Measurements from ENCODE around the gene TCF4.

TCF4 gene

DNA sequence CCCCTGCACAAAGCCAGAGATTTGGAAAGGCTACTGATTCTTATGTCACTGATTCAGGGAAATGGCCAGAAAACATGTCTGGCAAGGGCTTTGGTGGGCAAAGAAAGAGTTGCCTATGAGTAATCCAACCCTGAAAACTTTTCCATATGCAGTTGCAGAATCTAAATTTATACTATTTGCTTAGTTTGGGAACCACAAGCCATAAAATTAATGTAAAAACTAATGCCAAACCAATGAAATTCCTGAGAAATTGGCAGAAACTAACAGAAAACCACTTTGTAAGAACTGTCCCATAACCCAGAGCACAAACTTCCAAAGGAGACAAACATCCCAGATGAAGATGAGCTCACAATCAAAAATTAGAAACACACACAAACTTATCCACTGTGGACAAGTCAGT is 48.8 kb downstream of the TCF4 start:
- no peak for ATAC-seq
- Mint-ChIP-seq H3K36me3 (no peaks in the 10 kb centered on the region), H3K27me3 (no peaks in the 10 kb centered on the region), H3K4me3 (no peak overlapping the region), H3K4me1 (peaks cover 6% of the 10 kb centered on the region), H3K27ac (no peak overlapping the region), H3K9me3 (no peaks in the 10 kb centered on the region)

DNA sequence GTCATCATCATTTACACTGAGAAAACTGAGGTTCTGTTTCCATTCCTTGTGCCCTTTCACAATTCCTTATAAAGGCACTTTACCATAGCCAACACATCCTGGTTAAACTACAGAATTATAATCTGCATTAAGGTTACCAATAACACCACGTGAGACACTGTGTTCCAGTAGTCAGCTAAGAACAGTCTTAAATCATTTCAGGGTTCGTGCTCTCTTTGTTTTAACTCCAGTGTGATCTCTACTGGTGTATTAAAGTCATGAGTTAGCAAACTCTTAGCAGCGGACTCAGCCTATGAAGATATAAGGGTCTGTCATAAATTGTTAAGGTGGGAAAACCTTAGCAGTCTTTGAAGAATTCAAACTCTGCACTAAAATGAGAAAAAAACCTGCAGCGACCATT is 53.0 kb downstream of the TCF4 start:
- Mint-ChIP-seq H3K9me3 (no peaks in the 10 kb centered on the region), H3K27ac (no peak overlapping the region), H3K27me3 (no peaks in the 10 kb centered on the region), H3K4me1 (peaks cover 8% of the 10 kb centered on the region), H3K4me3 (no peak overlapping the region), H3K36me3 (peaks cover 4% of the 10 kb centered on the region)
- ATAC-seq, result no peak

DNA sequence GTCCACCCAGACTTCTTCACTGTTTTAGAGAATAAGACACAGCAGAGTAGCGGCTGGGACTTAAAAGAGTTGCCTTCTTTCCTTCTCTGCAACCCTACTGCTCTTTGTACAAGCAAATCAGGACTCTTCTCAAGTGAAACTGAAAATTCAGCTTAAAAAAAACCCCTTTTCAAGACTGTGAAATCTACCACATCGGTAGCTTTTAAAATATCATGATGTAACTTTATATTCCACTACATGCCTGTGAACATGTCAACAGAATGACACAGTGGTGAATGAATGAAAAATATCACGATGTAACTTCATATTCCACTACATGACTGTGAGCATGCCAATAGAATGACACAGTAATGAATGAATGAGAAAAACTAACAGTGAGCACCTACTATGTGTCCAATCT is 53.4 kb downstream of the TCF4 start:
- peaks cover 5% of the 10 kb centered on the region for H3K36me3 Mint-ChIP-seq
- H3K27ac Mint-ChIP-seq, result no peak overlapping the region
- H3K4me1 Mint-ChIP-seq, result peaks cover 8% of the 10 kb centered on the region
- no peaks in the 10 kb centered on the region for H3K9me3 Mint-ChIP-seq
- no peak overlapping the region for H3K4me3 Mint-ChIP-seq
- H3K27me3 Mint-ChIP-seq, result no peaks in the 10 kb centered on the region
- ATAC-seq, result no peak

DNA sequence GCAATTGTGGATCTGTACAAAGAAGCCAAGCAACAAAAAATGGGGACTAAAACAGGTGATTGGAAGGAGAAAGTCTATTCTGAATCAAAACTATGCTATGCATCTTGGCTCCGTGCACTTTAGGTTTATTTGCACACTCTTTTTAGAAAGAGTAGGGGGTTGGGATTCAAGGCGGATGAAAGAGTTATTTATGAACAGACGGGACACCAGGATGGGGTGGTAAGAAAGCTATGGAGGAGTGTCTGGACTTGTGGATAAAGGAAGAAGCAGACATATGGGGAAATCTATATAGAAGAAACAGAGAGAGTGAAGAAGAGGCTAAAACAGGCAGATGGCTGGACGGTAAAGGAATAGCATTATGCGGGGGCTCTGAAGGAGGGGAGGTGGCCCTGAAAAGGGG is 57.8 kb downstream of the TCF4 start:
- Mint-ChIP-seq H3K36me3 (peaks cover 5% of the 10 kb centered on the region), H3K27ac (no peak overlapping the region), H3K4me1 (peaks cover 8% of the 10 kb centered on the region), H3K9me3 (no peaks in the 10 kb centered on the region), H3K4me3 (no peak overlapping the region), H3K27me3 (no peaks in the 10 kb centered on the region)
- ATAC-seq, result no peak

DNA sequence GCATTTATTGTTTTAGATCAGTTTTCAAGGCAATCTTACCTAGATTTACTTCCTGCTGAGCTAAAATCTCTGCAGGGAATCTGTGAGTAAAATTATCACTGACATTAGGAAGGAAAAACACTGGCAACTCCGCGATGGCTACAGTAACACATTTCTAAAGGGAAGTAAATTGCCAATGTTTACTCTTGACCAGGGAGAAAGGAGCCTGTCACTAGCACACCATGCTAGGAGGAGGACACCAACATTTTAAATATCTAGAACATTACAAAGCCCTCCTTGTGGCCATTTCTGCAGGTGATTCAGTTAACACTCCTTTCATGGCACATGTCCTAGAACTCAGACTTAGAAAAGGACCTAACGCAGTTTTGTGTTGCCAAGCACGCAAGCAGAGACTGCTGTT is 58.4 kb downstream of the TCF4 start:
- no peak overlapping the region for H3K4me3 Mint-ChIP-seq
- H3K9me3 Mint-ChIP-seq, result no peaks in the 10 kb centered on the region
- no peaks in the 10 kb centered on the region for H3K27me3 Mint-ChIP-seq
- peaks cover 5% of the 10 kb centered on the region for H3K36me3 Mint-ChIP-seq
- H3K27ac Mint-ChIP-seq, result no peak overlapping the region
- H3K4me1 Mint-ChIP-seq, result peaks cover 5% of the 10 kb centered on the region
- ATAC-seq, result no peak

DNA sequence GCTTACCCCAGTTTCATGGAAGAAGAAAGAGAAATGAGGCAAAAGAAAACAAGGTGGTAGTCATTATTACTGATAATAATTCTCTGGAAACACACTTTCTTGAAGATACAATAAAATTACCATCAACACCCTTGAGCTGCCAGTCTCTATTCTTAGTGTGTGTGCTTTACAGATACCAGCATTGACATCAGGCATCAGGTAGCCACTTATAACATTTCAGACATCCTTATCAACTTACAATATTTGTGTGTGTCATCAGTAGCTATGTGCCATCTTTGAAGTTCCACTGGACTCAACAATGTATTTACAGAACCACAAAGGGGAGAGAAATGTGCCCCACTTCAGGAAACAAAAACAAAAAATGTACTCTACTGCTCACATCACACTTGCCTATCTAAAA is 62.1 kb downstream of the TCF4 start:
- H3K27me3 Mint-ChIP-seq, result no peaks in the 10 kb centered on the region
- no peak for ATAC-seq

DNA sequence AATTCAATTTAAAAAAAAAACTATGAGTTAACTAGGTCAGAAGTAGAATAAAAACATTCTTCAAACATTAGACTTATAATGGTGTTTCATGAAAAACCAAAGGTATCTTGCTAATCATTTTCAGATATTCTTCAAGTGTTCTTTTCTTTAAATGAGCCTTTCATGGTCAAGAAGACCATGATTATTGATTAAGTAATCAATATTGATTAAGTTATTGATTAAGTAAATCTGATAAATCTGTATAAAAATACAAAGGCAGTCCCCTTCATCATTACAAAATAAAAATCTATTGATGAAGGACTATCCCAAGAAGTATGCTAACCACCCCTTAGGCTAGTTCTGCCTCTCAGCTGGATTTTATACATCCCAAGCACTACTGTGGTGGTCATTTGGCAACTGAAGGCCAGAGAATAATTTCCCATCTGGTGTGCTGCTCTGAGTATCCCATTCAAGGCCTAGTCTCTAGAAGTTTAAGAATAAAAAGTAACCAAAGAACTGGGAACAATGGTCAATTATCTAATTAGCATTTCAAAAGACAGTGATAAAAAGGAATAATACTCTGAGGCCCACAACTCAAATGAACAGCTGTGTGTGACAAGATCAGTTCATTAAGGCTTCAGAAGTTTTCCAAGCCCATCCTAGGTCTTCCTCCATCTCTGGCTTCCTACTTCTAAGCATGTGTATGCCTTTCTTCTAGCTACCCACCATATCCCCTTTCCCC is 63.5 kb downstream of the TCF4 start:
- Mint-ChIP-seq H3K27me3 (no peaks in the 10 kb centered on the region), H3K27ac (peak overlapping the region; percentile 60), H3K4me3 (no peak overlapping the region), H3K36me3 (no peaks in the 10 kb centered on the region), H3K9me3 (no peaks in the 10 kb centered on the region), H3K4me1 (no peaks in the 10 kb centered on the region)
- ATAC-seq, result no peak

More for the DNA sequence above, 62.1 kb downstream of the TCF4 start:
- Mint-ChIP-seq H3K27ac (no peak overlapping the region), H3K4me1 (no peaks in the 10 kb centered on the region), H3K4me3 (no peak overlapping the region), H3K36me3 (peaks cover 5% of the 10 kb centered on the region), H3K9me3 (no peaks in the 10 kb centered on the region)

DNA sequence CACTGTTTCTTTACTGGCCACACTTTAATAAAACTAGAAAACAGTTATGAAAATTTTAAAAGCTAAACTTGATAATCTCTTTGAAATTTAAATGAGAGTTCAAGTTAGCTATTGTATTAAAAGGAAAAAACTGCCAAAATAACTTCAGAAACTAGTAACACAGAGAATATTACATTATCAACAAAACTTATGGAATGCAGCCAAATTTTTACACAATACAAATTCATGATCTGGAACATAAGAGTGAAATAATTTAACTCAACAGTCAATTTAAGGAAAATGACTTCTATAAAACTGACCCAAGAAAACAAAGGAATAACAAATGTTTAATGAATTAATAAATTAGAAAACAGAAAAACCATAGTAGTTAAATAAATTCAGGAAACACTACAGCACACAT is 65.0 kb downstream of the TCF4 start:
- no peaks in the 10 kb centered on the region for H3K4me1 Mint-ChIP-seq
- no peaks in the 10 kb centered on the region for H3K9me3 Mint-ChIP-seq
- no peaks in the 10 kb centered on the region for H3K27me3 Mint-ChIP-seq
- no peaks in the 10 kb centered on the region for H3K36me3 Mint-ChIP-seq
- no peak overlapping the region for H3K4me3 Mint-ChIP-seq
- no peak overlapping the region for H3K27ac Mint-ChIP-seq
- no peak for ATAC-seq

DNA sequence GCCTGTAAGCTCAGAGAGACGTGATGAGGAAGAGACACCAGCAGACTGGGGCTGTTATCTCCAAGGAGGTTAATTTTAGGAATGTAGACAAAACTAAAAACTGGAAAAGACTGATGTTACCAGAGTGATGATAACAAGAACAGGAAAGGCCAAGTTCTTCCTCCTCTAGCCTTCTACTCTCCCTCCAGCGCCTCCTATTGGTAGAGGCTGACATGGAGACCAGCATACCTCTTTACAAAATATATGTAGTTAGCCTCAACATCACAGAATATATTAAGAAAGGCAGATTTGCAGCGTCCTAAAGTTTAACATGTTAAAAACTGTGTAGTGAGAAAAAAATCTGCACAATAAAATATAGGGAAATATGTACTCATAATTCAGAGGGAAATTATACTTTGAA is 66.0 kb downstream of the TCF4 start:
- H3K27me3 Mint-ChIP-seq, result no peaks in the 10 kb centered on the region
- H3K9me3 Mint-ChIP-seq, result no peaks in the 10 kb centered on the region
- no peak overlapping the region for H3K4me3 Mint-ChIP-seq
- no peak for ATAC-seq
- no peaks in the 10 kb centered on the region for H3K36me3 Mint-ChIP-seq
- H3K27ac Mint-ChIP-seq, result no peak overlapping the region
- no peaks in the 10 kb centered on the region for H3K4me1 Mint-ChIP-seq

DNA sequence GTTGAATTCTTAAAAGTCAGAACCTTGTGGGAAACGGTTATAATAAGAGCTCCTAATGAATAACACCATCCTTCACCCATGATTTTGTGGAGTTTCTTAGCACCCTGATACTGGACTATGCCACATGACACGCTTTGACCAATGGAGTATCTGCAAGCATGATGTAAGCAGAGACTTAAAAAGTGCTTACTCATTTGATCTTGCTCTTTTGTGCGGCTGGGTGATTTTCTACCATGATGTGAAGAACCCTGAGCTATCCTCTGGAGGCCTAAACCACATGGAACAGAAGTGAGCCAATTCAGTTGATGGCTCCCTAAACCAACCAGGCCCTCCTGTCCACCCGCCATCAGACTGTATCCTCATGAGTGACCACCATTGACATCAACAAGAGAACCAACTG is 70.9 kb downstream of the TCF4 start:
- no peaks in the 10 kb centered on the region for H3K9me3 Mint-ChIP-seq
- H3K4me3 Mint-ChIP-seq, result no peak overlapping the region
- no peaks in the 10 kb centered on the region for H3K27me3 Mint-ChIP-seq
- H3K36me3 Mint-ChIP-seq, result no peaks in the 10 kb centered on the region
- peaks cover 6% of the 10 kb centered on the region for H3K4me1 Mint-ChIP-seq
- H3K27ac Mint-ChIP-seq, result no peak overlapping the region
- no peak for ATAC-seq

DNA sequence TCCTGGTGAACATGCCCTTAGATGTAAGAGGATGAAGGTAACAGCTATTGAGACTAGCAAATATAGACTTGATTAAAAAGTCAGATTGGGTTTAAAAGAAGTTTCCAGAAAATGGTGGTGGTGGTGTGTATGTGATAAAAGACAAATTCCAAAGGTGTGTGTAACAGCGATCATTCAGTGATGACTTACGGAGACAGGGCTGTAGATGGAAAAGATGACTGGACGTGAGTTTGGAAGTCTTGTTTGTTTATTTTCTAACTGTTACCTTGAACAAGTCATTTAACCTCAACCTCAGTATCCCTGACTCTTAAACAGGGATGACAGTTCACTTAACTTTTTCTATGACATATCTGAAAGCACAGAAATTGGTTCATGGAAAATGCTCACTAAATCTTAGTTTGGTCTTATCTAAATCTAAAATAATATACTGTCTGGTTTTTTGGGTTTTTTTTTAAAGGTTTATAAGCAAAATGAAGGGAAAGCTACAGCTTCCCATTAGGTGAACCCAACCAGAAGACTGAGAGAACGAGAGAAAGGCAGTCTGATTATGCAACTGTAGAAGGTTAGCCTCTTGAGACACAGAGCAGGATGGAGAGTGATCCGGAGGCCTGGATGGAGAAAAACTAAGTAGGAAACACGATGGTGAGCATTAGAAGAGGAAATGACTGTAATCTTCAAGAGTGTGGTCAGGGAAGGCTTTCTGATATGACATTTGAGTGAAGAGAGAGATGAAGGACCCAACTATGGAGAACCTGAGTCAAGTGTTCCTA is 71.9 kb downstream of the TCF4 start:
- Mint-ChIP-seq H3K36me3 (no peaks in the 10 kb centered on the region), H3K9me3 (no peaks in the 10 kb centered on the region), H3K27me3 (no peaks in the 10 kb centered on the region), H3K4me1 (peaks cover 6% of the 10 kb centered on the region), H3K4me3 (no peak overlapping the region), H3K27ac (no peak overlapping the region)
- no peak for ATAC-seq

DNA sequence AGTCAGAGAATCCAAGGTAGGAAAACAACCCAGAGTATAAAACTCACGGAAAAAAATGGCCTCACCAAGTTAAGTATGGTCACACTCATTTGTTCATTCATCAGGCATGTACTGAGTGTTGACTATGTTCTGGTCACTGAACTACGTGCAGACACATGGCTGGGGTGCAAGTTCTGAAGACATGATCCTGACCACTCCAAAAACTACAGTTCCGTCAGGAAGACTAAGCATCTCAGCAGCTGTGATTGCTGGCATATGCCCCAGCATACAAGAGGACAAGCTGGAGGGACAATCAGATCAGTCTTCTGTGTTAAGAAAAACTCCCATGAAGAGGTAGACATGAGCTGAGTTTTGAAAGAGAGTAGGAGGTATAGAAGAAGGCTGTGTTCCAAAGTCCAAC is 72.8 kb downstream of the TCF4 start:
- ATAC-seq, result no peak
- Mint-ChIP-seq H3K27me3 (no peaks in the 10 kb centered on the region), H3K36me3 (no peaks in the 10 kb centered on the region), H3K4me1 (peaks cover 15% of the 10 kb centered on the region), H3K9me3 (no peaks in the 10 kb centered on the region), H3K27ac (no peak overlapping the region), H3K4me3 (no peak overlapping the region)

DNA sequence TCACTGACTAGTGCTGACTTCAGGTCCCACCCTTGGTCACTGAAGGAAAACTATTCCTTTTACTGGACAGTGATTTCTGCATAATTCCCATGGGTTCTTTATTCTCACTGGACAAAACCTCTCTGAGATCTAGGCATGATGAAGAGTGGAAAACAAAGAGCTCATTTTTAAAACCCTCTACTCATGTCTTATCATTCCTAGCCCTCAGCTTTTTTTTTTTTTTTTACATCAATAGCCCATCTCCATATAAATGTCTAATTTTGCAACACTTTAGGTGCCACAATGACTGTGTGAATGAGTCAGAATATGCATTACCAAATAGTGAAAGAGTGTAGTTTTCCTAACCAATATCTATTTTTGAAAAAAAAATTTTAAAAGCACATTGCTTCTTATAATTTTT is 74.8 kb downstream of the TCF4 start:
- Mint-ChIP-seq H3K27ac (no peak overlapping the region), H3K27me3 (no peaks in the 10 kb centered on the region)
- ATAC-seq, result no peak

DNA sequence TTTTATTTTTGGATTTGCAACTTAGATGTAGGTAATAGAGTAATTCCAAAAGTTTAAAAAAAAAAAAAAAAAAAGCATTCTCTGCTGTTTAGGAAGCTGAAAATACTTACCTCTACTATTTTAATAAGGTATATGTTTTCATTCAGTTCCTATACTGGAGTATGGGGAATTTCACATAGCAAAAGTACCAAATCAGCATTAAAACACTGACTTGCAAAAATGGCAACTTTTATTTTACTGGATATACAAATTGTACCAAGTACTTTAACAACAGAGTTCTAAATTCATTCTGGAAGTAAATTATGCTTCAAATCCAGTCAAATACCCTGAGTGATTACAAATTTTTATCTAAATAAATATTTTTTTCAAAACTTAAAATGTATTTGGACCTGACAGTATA is 76.7 kb downstream of the TCF4 start:
- ATAC-seq, result no peak
- no peaks in the 10 kb centered on the region for H3K27me3 Mint-ChIP-seq
- H3K27ac Mint-ChIP-seq, result peak overlapping the region; percentile 96
- H3K4me1 Mint-ChIP-seq, result peaks cover 31% of the 10 kb centered on the region
- no peaks in the 10 kb centered on the region for H3K36me3 Mint-ChIP-seq
- H3K4me3 Mint-ChIP-seq, result no peak overlapping the region
- no peaks in the 10 kb centered on the region for H3K9me3 Mint-ChIP-seq

More for the DNA sequence above, 74.8 kb downstream of the TCF4 start:
- Mint-ChIP-seq H3K4me1 (peaks cover 26% of the 10 kb centered on the region), H3K9me3 (no peaks in the 10 kb centered on the region), H3K36me3 (no peaks in the 10 kb centered on the region), H3K4me3 (no peak overlapping the region)

DNA sequence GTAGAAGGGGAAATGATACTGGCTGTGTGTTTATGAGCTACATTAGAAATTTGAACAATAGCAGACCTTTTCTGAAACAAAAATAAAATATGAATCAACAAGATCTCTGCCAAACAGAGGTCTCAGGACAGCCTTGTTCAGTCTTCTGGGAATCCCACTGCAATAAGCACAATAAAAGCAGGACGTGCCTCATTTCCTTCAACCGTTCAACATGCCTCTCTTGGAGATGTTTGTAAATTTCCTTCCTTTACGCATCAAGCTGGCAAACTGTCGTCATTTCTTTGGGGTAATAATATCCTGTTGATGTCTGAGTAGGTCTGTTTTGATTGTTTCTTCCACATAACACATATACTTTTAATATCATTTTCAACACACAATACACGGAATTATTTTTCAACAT is 77.2 kb downstream of the TCF4 start:
- no peaks in the 10 kb centered on the region for H3K27me3 Mint-ChIP-seq
- H3K36me3 Mint-ChIP-seq, result no peaks in the 10 kb centered on the region
- peak overlapping the region; percentile 69 for H3K4me3 Mint-ChIP-seq
- H3K27ac Mint-ChIP-seq, result peak overlapping the region; percentile 96
- no peak for ATAC-seq
- H3K9me3 Mint-ChIP-seq, result no peaks in the 10 kb centered on the region
- H3K4me1 Mint-ChIP-seq, result peaks cover 36% of the 10 kb centered on the region

DNA sequence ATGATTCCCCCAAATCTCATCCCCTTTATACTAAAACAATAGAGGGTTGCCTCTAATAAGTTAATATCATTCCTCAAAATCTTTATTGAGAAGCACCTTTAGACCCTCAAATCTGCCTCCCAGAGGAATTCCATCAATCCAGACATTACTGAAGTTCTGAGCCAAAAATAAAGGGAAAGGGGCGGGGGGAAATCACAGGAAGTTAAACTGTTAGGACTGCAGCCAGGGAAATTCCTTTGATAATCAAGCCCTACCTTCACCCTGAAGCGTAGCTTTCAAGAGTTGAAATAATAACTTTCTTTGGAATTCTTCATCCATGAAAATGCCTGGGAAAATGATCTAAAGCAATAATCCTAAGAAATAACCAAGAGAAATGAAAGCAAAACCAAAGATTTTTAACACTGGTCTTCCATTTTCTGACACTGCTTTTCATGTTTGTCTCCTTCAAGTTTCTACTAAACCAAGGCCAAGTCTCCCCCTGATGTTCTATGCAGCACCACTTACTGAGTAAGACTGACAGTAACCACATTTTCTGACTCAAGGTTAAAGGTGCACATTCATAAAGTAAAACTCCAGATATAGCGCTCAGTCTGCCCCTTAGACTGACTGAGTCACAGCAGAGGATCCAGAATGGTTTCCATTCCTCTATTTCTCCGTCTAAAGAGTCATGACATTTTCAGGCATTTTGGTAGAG is 78.2 kb downstream of the TCF4 start:
- peak; percentile 95 for ATAC-seq
- no peaks in the 10 kb centered on the region for H3K9me3 Mint-ChIP-seq
- peak overlapping the region; percentile 96 for H3K27ac Mint-ChIP-seq
- H3K36me3 Mint-ChIP-seq, result no peaks in the 10 kb centered on the region
- no peaks in the 10 kb centered on the region for H3K27me3 Mint-ChIP-seq
- peak overlapping the region; percentile 69 for H3K4me3 Mint-ChIP-seq
- H3K4me1 Mint-ChIP-seq, result peaks cover 37% of the 10 kb centered on the region

Data from stimulated activated memory B cell treated with anti-CD40 and anti-IgM and Interleukin-4, amounts not matched to agents 10 μg/mL and 1 μg/mL and 100 μg/mL, for 72 hours (primary cell).